NCI-H146 (cell line): ENCODE results near the gene FAM25A.
"Not testable (repeated sequence)": the region's sequence is repeated elsewhere in the genome, so short reads cannot be mapped to it uniquely, and the experiment has no call there.

Source experiments
- DNase-seq: peaks from one replicate; lab custom pipeline; 2025; lab: John Stamatoyannopoulos, UW

FAM25A gene

DNA sequence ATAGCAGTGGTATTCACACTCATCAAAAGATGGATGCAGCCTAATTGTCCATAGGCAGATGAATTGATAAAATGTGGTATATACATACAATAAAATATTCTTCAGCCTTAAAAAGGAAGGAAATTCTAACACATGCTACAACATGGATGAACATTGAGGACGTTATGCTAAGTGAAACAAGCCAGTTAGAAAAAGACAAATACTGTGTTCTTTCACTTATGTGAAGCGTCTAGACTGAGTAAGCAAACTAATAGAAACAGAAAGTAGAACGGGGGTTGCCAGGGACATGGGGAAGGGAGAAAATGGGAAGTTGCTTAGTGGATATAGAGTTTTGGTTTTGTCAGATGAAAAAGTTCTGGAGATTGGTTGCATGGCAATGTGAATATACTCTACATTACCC, 6.6 kb upstream of the FAM25A start:
- DNase-seq = not testable (repeated sequence)

DNA sequence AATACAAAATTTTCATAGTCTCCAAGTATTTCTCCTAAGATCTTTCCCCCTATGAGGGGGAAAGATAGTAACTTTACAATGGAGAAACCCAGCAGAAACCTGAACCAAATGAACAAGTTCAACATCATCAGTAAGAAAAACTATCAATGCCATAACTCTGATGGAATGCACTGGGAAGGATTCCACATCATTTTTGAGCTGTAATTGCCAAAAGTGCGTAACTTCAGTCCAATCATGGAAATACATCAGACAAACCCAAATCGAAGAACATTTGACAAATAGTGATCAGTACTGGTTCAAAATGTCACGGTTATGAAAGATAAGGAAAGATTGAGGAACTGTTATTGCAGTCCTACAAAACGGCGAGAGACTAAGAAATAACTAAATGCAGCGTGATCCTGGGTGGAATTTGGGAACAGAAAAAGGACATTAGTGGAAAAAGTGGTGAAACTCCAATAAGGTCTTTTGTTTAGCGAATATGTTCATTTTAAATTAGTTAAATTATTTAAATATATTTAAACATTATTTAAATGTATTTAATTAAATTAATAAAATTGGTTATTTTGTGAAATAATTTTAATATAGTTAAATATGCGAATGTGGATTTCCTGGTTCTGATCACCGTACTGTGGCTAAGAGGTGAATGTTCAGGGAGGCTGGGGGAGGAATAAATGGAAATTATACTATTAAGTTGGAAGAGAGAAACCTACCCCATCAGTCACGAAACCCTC, 4.9 kb upstream of the FAM25A start:
- DNase-seq = not testable (repeated sequence)

DNA sequence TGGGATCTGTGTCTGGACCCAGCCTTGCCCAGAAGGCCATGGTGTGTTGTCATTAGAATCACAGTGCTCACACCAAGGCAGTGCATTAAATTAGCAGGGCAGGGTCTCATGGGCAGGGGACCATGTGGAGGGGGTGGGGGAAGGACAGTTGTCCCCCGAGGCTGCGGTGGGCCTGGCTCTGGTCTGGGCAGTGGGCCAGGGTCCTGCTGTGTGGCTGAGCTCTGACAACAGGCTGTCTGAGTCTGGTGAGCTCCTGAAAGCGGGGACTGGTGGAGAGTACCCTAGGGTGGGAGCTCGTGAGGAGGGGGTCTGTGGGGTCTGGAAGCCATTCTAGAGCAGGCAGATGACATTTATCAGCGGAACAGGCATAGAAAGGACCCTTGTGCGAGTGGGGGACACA, 2.0 kb upstream of the FAM25A start:
- not testable (repeated sequence) for DNase-seq

DNA sequence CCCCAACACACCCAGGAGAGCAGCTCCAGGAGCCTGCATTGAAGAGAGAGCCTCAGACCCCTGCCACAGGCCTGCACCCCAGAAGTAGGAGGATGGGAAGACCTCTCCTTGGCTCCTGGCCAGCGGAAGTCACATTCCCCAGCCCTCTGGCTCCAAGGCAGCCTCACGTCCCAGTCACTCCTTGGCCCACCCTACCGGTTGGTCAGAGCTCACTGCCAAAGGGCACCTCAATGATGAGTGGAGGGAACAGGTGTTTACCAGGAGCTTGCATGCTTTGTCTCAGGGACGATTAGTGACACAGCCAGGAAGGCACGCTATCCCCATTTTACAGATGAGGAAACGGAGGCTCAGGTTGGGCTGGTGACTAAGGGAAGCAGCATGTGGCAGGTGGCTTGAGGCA, 1.0 kb upstream of the FAM25A start:
- DNase-seq = not testable (repeated sequence)

DNA sequence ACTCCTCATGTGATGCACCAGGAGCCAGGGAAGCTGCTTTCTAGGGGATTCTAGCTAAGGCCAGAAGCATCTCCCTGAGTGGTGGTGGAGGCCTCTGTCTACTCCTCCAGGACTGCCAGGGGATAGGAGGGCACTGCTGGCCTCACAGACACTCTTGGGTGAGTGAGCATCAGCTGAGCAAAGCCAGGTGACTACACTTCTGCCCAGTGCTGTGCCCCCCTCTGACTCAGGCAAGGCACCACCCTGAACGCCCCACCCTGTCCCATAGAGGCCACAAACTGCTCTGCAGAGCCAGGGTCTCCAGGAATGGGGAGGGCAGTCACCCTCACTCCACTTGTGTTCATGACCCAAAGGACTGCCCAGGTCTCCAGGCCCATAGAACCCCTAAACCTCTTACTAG, 590 bp upstream of the FAM25A start:
- DNase-seq = not testable (repeated sequence)

DNA sequence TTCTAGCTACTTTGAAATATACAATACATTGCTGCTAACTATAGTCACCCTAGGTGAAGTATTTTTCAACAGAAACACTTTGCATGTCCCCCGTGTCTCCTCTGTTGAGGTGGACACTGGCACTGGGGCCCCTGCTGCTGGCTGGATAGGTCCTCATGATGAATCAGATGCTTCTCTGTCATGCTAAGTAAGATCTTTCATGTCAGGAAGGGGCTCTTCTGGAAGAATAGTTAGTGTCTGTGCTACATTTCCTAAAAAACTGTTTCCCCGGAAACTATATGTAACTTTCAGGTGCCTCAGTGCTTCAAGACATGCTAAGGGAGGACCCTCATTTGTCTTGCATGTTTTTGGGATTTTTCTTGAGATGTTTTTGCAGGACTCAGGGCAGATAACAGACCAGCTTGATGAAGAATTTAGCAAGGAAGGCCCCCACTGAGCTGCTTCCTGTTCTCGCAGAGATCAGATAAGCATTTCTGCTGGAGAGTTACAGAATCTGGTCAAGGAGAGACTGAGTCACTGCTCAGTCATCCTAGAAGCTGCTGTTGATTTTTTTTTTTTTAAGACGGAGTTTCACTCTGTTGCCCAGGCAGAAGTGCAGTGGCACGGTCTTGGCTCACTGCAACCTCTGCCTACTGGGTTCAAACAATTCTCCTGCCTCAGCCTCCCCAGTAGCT, 5.3 kb downstream of the FAM25A start:
- not testable (repeated sequence) for DNase-seq

DNA sequence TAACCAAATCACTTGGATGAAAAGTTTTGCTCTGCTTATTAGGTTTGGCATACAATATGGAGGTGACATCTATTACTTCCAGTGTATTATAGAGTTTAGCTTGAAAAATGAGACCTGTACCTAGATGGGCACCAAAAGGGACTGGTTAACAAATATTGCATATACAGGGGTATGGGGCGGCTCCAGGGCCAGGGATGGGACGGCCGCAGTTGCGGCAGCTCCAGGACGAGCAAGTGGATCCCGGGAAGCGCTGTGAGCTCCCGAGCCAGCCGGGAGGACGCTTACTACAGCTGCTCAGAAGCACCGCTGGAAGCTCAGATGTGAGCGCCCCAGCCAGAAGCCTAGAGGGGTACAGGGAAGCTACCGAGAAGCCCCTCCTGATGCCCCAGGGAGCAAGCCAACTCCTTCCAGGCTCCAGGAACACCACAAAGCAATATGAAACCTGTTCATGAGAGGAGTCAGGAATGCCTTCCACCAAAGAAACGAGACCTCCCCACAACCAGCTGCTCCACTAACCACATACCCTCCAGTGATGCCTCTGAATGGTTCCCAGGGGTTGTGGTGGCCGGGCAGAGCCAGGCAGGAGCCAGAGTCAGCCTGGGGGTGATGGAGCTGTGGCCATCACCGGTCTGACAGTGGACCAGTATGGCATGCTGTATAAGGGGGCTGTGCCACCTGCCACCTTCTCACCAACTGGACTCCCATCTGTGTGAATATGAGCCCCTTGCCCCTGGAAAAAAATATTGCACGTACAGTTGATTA, 6.8 kb downstream of the FAM25A start:
- DNase-seq = not testable (repeated sequence)

DNA sequence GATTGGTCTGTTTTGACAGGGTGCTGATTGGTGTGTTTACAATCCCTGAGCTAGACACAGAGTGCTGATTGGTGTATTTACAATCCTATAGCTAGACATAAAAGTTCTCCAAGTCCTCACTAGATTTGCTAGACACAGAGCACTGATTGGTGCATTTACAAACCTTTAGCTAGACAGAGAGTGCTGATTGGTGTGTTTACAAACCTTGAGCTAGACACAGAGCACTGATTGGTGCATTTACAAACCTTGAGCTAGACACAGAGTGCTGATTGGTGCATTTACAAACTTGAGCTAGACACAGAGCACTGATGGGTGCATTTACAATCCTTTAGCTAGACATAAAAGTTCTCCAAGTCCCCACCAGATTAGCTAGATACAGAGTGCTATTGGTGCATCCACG, 10.3 kb downstream of the FAM25A start:
- not testable (repeated sequence) for DNase-seq

DNA sequence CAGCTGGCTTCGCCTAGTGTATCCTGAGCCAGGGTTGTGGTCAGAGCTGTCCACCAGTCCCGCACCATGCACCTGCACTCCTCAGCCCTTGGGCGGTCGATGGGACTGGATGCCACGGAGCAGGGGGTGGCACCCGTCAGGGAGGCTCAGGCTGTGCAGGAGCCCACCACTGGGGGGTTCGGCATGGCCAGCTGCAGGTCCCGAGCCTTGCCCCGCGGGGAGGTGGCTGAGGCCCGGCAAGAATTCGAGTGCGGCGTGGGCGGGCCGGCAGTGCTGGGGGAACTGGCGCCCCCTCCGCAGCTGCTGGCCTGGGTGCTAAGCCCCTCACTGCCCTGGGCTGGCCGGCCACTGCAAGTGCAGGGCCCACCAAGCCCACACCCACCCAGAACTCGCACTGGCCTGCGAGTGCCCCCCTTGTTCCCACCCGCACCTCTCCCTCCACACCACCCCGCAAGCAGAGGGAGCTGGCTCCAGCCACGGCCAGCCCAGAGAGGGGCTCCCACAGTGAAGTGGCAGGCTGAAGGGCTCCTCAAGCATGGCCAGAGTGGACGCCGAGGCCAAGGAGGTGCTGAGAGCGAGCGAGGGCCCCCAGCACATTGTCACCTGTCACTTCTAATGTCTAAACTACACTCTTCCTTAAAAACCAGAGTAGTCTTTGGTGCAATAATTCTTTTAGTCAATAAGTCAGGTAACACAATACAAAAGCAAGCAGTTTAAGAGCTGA, 11.0 kb downstream of the FAM25A start:
- DNase-seq = no peak

DNA sequence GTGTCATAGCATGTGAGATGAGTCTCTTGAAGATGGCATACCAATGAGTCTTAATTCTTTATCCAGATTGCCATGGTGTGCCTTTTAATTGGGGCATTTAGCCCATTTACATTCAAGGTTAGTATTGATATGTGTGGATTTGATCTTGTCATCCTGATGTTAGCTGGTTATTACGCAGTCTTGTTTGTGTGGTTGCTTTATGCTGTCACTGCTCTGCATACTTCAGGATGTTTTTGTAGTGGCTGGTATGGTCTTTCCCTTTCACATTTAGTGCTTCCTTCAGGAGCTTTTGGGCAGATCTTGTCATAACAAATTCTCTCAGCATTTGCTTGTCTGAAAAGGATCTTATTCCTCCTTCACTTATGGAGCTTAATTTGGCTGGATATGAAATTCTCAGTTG, 16.5 kb downstream of the FAM25A start:
- DNase-seq = no peak

DNA sequence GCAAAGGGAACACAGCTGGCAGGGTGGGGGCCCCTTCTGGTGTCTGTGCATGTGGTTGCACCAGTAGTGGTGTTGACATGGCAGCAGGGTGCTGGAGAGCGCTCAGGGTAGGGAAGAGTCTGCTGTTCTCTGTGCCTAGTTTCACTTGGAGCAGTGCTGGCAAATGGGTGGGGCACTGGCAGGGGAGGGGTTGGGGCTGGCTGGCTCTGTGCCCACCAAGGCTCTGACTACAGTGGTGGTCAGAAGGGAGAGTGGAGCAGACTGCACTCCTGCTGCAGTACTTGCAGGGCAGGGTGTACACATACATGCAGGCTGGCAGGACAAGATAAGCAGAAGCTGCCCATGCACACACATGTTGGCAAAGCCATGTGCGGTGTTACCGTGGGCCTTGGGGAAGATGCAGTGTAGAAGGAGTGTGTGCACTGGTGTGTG, 18.2 kb downstream of the FAM25A start:
- no peak for DNase-seq

DNA sequence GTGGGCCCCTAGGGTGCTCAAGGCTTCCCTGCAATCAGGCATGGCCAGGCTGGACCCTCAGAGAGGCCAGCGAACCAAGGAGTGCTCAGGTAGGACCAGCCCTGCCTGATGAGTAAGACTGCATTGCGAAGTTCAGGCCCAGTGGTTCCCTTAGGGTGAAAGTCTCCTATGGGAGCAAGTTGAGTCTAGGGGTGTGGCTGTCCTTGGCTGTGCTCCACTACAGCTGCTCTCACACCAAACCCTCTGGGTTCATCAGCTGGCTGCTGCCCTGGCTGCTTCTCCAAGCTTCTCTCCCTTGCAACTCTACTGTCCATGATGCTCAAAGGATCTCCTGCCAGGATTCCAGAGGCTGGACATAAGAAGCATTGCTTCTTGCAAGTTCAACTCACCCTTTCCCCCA, 18.7 kb downstream of the FAM25A start:
- DNase-seq = no peak

DNA sequence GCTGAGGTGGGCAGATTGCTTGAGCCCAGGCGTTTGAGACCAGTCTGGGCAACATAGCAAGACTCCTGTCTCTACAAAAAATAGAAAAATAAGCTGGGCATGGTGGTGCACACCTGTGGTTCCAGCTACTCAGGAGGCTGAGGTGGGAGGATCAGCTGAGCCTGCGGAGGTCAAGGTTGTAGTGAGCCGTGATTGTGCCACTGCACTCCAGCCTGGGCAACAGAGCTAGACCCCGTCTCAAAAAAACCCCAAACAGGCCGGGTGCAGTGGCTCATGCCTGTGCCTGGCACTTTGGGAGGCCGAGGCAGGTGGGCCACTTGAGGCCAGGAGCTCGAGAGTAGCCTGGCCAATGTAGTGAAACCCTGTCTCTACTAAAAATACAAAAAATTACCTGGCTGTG, 23.5 kb downstream of the FAM25A start:
- DNase-seq = not testable (repeated sequence)

DNA sequence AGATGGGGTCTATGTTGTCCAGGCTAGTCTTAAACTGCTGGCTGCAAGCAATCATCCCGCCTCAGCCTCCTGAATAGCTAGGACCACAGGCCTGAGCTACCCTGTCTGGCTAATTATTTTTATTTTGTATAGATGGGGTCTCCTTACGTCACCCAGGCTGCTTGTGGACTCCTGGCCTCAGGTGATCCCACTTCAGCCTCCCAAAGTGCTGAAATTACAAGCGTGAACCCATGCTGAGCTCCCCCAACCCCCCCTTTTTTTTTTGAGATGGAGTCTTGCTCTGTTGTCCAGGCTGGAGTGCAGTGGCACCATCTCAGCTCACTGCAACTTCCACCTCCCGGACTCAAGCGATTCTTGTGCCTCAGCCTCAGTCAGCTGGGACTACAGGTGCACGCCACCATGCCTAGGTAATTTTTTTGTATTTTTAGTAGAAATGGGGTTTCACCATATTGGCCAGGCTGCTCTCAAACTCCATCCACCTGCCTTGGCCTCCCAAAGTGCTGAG, 25.4 kb downstream of the FAM25A start:
- no peak for DNase-seq

DNA sequence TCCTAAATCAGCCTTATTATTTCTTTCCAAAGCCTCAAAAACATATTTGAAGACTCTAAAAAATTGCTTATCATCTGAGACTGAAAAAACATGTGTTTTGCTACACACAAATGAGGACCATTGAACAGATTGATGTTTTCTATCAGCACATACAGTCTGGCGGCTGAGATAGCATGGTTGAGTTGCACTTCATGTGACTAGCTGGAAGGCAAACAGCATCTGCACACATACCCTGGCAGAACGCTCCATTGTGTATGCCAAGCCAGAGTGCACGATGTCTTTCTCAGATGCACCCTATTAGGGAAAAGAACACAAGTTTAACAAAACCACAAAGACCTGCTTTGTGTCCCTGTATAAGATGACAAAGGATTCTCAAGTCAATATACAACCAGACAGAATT, 33.0 kb downstream of the FAM25A start:
- no peak for DNase-seq

DNA sequence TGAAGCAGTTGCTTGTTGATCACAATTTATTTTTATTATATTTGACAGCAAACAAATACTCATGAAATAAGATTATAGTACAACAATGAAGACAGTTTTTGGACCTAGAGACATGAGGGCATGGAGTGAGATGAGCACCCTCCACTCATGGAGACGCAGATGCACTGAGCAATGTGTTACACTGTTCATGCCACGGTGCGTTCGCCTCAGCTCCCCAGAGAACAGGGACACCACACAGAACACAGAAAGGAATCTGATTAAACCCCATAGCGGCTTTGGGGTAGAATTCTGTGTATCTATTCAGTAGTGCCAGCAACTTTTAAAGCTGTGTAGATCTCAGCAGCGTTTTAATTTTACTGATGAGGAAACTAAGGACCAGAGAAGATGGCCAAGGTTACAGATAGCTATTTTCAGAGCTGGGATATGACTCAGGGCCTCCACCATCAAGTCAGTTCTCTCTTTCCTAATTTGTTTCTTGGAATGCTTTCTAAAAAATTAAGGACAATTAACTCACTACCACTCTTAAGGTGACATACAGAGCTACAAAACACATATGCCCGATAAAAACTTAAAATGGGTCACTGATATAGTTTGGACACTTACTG, 33.6 kb downstream of the FAM25A start:
- no peak for DNase-seq

DNA sequence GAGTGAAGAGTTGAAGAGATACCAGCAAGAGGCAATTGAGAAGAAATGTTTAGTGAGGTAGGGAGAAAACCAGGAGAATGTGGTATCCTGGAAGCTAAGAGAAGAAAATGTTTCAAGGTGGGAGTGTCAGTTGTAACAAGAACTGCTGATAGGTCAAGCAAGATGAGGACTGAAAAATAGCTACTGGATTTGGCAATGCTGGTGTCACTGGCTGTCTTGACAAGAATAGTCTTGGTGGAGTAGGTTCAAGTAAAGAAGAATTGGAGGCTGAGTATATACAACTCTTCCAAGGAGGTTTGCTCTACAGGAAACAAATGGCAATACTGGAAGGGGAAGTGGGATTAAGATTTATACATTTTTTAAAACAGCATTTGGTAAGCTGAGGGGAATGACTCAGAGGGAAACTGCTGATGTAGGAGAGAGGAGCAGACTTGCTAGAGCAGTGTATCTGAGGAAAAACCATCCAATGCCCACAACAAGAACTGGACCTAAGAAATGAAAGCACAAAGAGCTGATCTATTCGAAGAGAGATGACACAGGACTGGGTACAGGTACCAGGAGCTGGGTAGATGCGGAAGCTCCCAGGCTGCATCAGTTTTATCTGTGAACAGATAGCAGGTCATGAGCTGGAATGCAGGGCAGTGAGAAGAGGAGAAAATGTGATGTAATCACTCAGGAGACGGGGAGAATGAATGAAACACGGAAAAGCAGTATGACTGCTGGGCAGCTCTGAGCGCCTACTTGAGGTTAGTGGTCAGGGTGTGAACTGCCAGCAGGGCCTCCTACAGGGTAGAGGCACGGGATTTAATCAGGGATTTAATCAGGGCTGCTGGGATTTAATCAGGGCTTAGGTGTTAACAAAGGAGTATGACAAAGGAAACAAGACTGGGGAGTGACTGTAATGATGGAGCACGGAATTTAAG, 34.5 kb downstream of the FAM25A start:
- no peak for DNase-seq

DNA sequence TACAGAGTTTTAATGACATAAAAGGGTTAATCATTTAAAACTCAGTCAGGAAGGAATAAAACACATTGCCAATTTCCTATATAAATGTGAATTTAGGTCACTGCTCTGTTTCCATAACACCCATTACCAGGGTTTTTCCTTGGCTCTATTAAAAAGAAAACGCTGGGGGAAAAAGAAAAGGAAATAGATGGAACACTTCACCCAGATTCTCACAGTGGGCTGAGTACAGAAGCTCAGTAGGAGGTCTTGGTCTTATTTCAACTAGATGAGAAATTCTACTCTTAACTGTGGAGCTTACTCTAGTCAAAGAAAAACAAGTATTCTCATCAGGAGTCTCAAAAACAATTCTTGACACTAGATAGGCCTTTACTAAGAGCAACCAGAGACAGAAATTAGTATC, 38.1 kb downstream of the FAM25A start:
- DNase-seq = no peak

DNA sequence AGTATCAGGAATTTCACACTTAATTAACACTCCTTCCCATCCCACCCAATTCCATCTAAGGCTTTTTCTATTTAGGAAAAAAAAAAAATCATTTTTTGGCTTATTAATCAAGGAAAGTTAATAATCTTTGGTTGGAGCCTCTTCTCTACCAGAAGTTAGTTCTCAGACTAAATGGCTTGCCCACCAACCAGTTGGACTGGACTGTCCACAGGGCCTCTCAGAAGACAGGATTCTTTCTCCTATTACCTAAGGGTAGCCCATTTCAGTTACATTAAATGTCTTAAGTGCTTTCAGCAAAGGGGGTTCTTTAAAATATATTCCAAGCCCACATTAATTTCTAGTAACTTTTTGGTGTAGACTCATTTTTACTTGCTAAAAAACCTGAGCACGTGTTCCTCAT, 39.3 kb downstream of the FAM25A start:
- no peak for DNase-seq

DNA sequence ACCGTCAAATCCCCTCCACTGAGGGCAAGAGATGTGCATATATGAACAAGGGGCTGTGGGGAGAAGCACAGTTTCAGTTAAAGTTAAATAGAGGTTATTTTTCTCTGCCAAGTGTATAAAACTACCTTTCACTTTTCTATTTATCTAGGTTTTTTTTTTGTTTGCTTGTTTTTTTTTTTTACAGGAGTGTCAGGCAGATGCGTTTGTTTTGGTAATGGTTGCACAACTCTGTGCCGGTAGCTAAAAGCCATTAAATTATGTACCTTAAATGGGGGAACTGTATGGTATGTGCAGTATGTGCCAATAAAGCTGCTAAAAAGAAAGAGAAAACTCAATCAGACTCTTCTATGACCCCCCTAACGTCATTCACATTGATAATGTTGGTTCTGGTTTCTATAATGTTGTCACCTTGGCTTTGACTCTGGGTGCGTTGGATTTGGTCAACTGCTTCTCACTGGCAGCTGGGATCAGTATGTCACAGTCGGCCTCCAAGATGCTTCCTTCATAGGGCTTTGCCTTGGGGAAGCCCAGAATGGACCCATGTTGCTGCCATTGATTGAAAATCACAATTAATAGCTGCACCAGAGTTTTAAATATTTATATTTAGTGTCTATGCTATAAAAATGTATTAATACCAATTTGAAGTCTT, 40.3 kb downstream of the FAM25A start:
- DNase-seq = no peak
